Kidney (tissue), 14 donors: ENCODE data around the gene STARD4. TPM values are rescaled to one million over a fixed set of nuclear protein-coding genes. Genes with fewer than 3 reads are reported as not detected.

Source experiments
- DNase-seq, 5 donors: peaks; one replicate each; pipeline ENCODE4 v3.0.0-alpha.2; 2013 to 2020
- FAIRE-seq: peaks from 2 replicates; lab custom pipeline; 2012; peaks lifted over from hg19 to GRCh38; lab: Jason Lieb, UNC
- H3K27ac ChIP-seq, 2 donors: one replicate each; pipeline ENCODE4 v1.7.0; 2013; ENCODE audit warnings: low read depth in 2 of 2, low read length in 2 of 2, inconsistent platforms in 1 of 2
- H3K27me3 ChIP-seq: one replicate; pipeline ENCODE4 v1.7.1; 2013; ENCODE audit warnings: low read length, inconsistent platforms; ENCODE audit not compliant: control insufficient read depth, insufficient read depth
- H3K36me3 ChIP-seq, 3 donors: one replicate each; pipeline versions ENCODE4 v1.7.0 to v1.7.1; 2013; ENCODE audit warnings: low read length in 3 of 3, control low read depth in 1 of 3, inconsistent platforms in 1 of 3; ENCODE audit not compliant: insufficient read depth in 3 of 3, control insufficient read depth in 2 of 3
- H3K4me1 ChIP-seq, 3 donors: one replicate each; pipeline versions ENCODE4 v1.7.0 to v1.7.1; 2013; ENCODE audit warnings: low read length in 3 of 3, inconsistent platforms in 1 of 3, low read depth in 1 of 3; ENCODE audit not compliant: control insufficient read depth in 2 of 3, insufficient read depth in 2 of 3
- H3K4me3 ChIP-seq, 3 donors: one replicate each; pipeline versions ENCODE4 v1.7.0 to v1.8.1; 2013; ENCODE audit warnings: low read length in 3 of 3, control low read depth in 1 of 3, inconsistent platforms in 1 of 3
- H3K9ac ChIP-seq, 3 donors: one replicate each; pipeline versions ENCODE4 v1.7.0 to v1.7.1; 2013; ENCODE audit warnings: low read length in 3 of 3, control low read depth in 1 of 3, inconsistent platforms in 1 of 3
- H3K9me3 ChIP-seq, 3 donors: one replicate each; pipeline versions ENCODE4 v1.7.0 to v1.7.1; 2013; ENCODE audit warnings: low read length in 3 of 3, control low read depth in 1 of 3, inconsistent platforms in 1 of 3; ENCODE audit not compliant: control insufficient read depth in 2 of 3, insufficient read depth in 1 of 3
- CTCF ChIP-seq: IDR thresholded peaks from 3 replicates; pipeline ENCODE4 v1.5.1; 2012; ENCODE audit warnings: mild to moderate bottlenecking, moderate library complexity, borderline replicate concordance; ENCODE audit not compliant: insufficient read depth; ENCODE audit errors: extremely low read depth
- intact Hi-C: fragments of 100-400 bp; cut with DNase I; formaldehyde crosslinking; loops from one replicate; pipeline ENCODE4 v1.11.1; 2022
- polyA plus RNA-seq: library from polyadenylated mRNA; stranded (reverse); fragments of 350-450 nt; fragmentation: Illumina TruSeq; extraction: RNeasy Lipid Tissue Mini Kit (QIAGEN cat#74804); gene quantifications from one replicate; pipeline ENCODE4 v1.2.3, GENCODE V29; 2014; ENCODE audit warnings: low read depth, low replicate concordance; ENCODE audit not compliant: insufficient read depth
- total RNA-seq: library from RNA; stranded (reverse); fragmentation: NEBNext Ultra II Directional; extraction: Animal tissue kit (Norgen Biotek cat#: 25700); gene quantifications from one replicate; pipeline ENCODE4 v1.2.1, GENCODE V29; 2021
- donor health status: control.
- donor health status: control.
- donor health status: control.
- donor health status: control.
- donor health status: control.
- donor health status: DM: yes; HTN: yes; CAD: no.
- donor health status: Normal renal cell carcinoma (clear cell type).

STARD4 gene
- total and polyA plus RNA-seq, 2 donors from 2014 or later = 10.4 to 12.6 TPM

- TF ChIP-seq CTCF = no peak
- intact Hi-C loops = no loop called here
- Histone ChIP-seq H3K36me3 (no peaks in the 10 kb centered on the region), H3K4me3 (no peak overlapping the region), H3K9ac (no peak overlapping the region), H3K27ac (no peak overlapping the region), H3K27me3 (no peaks in the 10 kb centered on the region), H3K9me3 (peaks cover 0 to 1% (median 0%) of the 10 kb centered on the region in 3 donors), H3K4me1 (peaks cover 0 to 4% (median 3%) of the 10 kb centered on the region in 3 donors)
- no peak for FAIRE-seq
- DNase-seq = no peak
Measured at GRCh38 chr5:111552896-111553295, 40.6 kb upstream of the STARD4 start.

- H3K27ac ChIP-seq = no peak overlapping the region
- intact Hi-C loops = no loop called here
- H3K4me3 ChIP-seq = no peak overlapping the region
- H3K27me3 ChIP-seq = no peaks in the 10 kb centered on the region
- FAIRE-seq = no peak
- peaks cover 0 to 1% (median 0%) of the 10 kb centered on the region in 3 donors for H3K9me3 ChIP-seq
- peaks cover 0 to 4% (median 3%) of the 10 kb centered on the region in 3 donors for H3K4me1 ChIP-seq
- DNase-seq = no peak
- TF ChIP-seq CTCF = no peak
- H3K9ac ChIP-seq = no peak overlapping the region
- no peaks in the 10 kb centered on the region for H3K36me3 ChIP-seq
Measured at GRCh38 chr5:111552492-111552891, 40.2 kb upstream of the STARD4 start.

GRCh38 chr5:111551569-111552275, 39.4 kb upstream of the STARD4 start:
- intact Hi-C loops = no loop called here
- Histone ChIP-seq H3K27ac (peak overlapping the region in 1 of 2 donors; percentile 15), H3K4me3 (no peak overlapping the region), H3K9me3 (peaks cover 0 to 1% (median 0%) of the 10 kb centered on the region in 3 donors), H3K36me3 (no peaks in the 10 kb centered on the region), H3K4me1 (peaks cover 0 to 4% (median 3%) of the 10 kb centered on the region in 3 donors), H3K27me3 (no peaks in the 10 kb centered on the region), H3K9ac (no peak overlapping the region)
- DNase-seq = peak in 2 of 5 donors; percentile 24 to 46
- no peak for FAIRE-seq
- TF ChIP-seq CTCF = no peak
